HG03342 (cell line): ENCODE data around the gene CMKLR1.

ENCODE experiments used
- ATAC-seq: cut with Tn5 transposase; IDR thresholded peaks from one replicate; pipeline ENCODE4 v1.9.1; 2021; ENCODE audit warnings: mild to moderate bottlenecking, moderate library complexity; ENCODE audit not compliant: unreplicated experiment

CMKLR1 gene

DNA sequence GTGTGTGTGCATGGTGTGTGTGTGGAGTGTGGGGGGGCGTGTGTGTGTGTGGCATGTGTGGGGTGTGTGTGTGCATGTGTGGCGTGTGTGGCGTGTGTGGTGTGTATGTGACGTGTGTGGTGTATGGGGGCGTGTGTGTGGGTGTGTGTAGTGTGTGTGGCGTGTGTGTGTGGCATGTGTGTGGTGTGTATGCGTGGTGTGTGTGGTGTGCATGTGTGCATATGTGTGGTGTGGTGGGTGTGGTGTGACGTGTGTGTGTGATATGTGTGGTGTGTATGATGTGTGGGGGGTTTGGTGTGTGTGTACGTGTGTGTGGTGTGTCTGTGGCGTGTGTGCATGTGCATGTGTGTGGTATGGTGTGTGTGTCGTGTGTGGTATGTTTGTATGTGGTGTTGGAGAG is 24.1 kb upstream of the CMKLR1 start:
- no peak for ATAC-seq

DNA sequence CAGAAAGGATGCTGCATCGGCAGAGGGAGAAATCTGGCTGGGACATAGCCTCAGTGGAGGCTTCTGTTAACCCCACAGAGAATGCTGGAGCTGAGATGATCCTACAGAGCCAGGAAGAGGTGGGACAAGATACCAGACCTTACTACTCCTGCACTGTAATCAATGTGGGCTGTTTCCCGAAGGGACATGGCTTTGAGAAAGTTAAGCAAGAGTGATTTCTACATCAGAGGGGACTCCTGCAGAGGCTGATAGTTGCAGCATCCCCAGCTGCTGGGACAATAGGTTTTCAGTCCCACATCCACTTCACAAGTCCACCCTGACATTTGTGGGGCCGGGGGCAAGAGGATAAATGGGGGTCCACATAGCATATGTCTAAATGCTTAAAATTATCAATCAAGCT is 22.5 kb upstream of the CMKLR1 start:
- ATAC-seq, result no peak

DNA sequence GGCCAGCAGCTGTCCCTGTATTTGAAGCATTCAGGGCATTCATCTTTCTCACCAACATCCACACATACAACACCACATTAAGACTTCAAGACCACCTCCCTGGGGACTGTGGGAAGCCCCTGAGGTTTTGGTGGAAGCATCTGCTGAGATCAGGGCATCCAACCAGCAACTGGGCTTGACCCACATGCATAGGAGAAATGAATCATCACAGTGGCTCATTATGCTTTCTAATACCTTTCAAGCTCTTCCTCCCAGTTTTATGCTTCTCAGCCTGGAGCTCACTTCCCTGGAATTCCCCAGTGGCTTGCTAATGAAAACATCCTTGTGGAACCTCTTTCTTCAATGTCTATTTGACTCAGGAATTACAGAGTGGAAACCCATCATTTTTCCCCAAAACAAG is 21.4 kb upstream of the CMKLR1 start:
- no peak for ATAC-seq

DNA sequence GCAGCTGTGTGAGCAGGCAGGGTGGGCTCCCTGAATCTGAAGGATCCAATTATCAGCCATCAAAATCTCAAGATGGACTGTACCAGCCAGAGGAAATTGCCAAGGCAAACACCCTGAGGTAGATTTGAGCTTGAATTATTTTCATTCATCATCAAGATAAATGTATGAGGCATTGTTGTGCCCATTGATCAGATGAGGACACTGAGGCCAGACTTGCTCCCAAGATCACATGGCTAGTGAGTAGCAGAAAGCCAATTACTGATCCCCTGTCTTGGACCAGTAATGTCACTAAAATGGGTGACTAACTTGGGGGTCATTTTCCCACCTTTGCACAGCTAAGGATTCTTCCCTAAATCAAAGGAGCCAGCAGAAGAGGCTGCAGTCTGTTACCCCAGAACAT is 20.9 kb upstream of the CMKLR1 start:
- ATAC-seq, result no peak

DNA sequence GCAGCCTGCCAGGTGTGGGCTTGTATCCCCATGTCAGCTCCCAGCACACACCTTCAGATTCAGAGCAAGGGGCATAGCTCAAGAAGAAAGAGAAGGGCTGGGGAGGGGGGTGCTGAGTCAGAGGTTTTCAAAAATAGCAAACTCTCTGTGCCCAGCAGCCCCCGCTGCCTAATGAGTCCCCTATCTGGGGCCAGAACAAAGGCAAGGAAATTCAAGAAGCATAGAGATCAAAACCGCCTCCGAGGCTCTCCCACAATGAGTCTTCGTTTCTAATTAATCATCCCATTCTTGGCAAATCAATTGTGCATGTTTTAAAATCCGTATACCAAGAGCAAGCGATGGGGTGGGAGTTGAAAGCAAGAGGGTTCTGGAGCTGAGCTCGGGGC is 19.5 kb upstream of the CMKLR1 start:
- no peak for ATAC-seq

DNA sequence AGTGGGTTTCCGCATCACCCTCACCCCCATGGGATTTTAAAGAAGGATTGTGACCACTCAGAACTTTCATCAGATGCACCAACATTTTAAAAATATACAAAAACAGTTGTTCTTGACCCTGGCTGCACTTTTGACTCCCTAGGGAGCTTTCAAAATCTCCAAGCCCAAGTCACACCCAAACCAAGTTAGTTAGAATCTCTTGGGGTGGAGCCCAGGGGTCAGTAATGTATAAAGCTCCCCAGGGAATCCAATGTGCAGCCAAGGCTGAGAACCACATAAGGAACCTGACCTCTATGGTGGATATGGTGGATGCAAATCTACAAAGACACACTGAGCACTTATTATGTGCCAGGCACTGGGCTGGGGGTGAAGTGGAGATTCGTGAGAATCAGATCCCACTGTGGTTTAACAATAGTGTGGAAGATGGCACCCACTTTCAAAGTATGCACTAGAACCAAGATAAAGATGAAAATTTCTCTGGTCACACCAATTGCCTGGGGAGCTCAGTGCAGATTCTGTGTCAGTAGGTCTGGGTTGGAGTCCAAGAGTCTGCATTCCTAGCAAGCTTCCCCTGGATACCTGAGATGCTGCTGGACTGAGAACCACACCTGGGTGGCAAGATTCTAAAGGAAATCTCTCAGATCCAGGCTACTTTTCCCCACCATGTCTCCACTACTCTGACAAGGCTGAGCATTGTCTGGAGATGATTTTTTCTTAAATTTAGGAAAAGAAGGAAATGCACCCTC is 18.9 kb upstream of the CMKLR1 start:
- ATAC-seq, result no peak

DNA sequence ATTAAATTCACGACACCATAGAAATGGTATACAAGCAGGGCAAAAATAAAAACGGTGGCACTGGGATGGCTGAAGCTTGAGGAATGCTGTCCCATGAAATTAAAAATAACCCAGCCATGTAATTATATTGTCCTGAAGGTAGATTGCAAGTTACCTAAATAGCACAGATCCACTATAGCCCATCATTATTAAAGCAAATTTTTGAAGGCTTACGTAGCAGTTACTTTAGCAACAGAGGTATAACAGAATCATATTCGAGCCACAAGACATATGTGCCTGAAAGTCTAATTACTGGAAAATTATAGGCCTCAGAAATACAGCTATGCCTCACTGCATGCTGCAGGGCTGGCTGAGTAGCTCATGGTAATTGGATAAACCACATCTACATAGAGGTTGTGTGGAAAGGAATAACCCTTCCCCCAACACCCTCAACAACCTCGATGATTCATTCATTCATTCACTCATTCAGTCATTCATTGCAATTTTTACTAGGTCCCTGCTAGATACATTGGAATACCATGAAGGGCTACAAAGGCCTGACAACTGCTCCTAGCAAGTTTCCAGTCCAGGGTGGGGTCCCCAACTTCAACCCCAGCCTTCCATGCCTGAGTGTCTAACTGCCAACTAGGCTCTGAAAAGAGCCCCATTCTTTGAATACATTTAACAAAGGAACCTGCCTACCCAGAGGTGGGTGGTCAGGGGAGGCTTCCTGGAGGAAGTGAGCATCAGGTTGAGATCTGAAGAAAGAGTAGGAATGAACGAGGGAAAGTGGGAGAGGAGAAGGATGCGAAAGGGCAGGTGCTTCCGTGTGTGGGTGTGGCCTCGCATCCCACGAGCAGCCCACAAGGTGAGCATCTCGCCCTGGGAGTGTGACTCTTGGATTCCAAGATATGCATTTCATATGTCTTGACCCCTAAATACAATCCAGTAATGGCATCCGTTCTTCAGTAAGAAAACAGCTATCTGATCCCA is 18.0 kb upstream of the CMKLR1 start:
- no peak for ATAC-seq

DNA sequence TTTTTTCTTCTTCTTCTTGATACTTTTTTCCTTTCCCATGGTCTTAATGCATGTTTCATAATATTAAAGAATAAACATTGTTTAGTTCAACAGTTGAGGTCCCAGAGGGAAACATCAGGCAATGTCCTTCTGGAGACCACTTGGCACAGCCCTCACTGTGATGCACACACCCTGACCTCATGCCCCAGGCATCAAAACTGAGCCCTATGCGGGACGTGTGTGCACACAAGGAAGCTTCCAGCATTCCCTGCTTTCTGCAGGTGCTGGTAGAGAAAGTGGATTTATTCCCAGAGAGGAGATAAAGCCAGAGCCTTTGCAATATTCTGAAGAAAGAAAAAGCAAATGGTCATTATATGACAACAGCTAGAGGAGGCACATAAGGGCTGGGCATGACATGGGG is 16.0 kb upstream of the CMKLR1 start:
- ATAC-seq, result no peak

DNA sequence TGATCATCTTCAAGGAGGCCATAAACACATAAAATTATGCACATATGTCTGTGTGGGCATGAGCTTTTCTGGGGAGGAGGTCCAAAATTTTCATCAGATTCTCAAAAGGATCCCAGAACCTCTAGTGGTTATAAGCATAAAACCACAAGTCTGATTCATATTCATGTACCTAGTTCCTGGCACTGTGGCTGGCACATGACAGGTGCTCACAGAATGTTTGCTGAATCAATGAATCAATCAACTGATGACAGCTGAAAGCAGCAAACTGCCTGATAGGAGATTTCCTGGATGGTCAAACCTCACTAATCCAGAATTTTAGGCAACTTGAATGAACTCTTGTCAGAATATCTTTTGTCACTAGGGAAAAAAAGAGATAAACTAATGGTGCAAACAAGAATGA is 13.5 kb upstream of the CMKLR1 start:
- no peak for ATAC-seq

DNA sequence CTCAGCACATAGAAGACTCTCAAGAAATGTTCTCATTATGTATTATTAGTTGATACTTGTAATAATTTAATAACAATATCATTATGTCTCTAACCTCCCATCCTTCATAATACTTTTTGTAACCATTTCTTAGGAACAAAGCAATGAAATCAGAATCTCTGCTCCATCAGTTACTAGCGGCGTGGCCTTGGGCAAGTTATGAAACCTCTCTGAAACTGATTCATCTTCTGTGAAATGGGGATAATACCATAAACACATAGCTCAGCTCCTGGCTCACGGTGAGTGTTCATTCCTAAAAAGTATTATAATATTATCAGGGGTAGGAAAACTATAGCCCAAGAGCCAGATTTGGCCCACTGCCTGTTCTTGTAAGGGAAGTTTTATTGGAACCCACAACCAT is 11.4 kb upstream of the CMKLR1 start:
- no peak for ATAC-seq

DNA sequence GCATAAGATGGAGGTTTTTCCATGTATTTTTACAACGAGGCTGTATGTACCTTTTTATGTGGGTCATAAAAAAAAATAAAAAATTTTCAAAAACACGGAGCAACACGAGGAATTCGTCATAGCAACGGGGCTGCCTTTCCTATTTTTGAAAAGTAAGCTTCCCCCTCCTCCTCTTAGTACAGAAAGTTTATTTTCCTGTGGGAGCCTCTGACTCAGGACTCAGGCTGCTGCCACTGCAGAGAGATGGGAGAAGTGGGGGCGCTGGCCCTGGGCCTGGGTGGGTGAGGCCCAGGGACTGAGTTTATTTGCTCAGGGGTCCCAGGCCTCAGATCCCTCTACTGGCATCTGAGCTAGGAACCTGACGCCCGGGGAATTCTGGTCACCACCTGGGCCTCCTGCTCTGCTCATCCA is 10.2 kb upstream of the CMKLR1 start:
- no peak for ATAC-seq

DNA sequence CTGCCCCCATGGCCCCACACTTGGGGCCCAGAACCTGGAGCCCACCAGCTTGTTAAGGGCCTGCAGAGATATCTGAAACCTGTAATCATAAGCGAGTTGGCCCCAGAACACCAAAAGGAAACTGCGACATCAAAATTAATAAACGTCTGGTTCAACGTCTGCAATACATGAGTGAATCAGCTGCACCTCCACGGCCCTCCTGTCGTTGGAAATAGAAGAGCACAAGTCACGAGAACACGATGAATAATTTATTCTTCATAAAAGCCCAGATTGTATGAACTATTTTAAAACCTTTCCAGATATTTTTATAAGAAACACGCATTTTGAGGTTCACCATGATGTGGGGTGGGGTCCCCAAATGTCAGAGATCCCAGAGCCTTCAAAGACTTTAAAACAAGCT is 9.7 kb upstream of the CMKLR1 start:
- ATAC-seq, result no peak

DNA sequence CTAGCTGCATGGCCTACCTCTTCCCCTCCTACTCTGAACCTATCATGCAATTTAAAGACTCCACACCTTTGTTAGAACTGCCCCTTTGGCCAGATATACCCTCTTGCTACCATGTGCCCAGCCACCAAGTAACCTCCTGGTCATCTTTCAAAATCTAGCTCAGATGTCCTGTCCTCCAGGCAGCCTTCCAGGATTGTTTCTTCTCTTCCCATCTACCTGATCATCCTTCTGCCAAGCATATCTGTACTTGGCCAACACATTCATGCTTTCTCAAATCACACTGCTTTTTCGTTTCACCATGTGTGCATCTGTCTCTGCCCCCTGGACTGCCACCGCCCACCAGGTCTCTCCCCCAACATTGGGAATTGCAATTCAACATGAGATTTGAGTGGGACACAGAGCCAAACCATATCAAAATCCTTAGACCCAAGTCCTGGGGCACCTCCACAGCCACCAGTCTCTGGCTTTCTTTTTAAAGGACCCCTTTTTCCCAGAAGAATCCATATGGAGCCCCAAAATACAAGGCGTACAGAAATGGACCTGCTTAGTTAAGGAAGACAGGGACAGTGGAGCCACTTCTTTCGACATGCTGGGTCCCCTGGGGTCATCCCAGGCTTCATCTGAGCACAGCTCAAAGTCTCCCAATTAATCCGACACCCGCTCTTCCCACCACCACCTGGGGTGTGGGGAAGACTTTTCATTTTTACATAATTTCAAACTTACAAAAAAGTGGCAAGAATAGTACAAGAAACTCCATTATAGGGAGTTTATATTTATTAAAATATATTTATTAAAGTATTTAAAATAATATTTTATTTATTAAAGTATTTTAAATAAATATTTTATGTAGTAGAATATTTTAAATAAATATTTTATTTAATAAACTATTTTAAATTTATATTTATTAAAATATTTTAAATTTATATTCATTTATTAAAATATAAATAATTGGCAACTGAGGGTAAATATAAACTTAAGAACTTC is 7.9 kb upstream of the CMKLR1 start:
- ATAC-seq, result no peak

DNA sequence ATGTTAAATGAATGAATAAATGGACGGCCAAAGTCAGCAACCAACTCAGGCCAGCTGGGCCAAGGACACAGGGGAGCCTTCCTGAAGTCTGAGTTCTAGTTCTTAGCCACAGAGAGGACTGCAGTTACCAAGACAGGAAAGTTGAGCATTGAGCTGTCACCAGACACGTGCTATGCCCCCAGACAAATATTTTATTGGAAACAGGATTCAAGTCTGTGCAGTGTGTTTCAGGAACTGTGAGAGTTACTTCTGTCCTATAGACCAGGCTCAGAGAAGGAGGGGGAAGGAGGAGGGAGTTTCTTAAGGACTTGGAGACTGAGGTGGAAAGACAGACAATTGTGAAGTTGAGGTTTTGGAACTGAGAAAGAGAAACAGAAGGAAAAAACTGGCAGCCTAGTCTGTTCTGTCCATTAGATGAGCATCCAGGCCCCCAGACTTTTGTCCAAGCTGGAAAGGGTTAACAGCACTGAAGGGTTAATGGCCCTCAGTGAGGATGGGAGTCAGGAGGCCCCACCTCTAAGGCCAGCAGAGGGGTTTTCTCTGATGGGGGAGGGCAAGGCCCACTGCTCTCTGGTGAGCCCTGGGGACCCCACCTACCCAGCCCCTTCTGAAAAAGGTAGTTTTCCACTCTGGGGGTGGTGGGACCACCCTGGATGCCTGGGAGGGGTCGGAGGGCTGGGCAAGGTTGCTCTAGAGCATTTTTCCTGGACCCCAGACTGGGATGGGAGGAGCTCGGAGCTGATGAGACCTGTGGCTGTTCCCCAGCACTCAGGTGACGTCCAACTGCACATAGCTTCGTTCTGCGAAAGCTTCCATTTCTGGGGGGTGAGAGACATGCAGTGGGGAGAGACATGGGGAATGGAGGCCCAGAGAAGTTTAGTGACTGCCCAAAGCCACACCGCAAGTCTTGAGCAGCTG is 6.9 kb upstream of the CMKLR1 start:
- no peak for ATAC-seq

DNA sequence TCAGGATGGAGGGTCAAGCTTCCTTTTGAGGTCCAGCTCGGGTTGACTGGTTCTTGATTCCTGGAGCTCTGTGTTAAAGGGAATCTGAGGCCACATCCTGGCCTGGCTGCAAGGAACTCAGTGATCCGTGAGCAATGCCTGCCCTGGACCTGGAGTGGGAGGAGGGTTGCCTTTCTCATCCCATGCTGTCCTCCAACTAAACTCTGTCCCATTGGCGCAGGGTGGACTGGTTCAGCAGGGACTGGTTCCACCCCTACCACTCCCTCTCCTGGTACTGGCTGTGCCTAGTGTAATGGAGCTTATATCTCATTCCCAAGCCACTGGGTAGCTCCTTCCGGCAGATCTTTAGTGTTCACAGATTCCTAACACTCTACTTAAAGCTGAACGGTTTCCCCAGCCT is 3.9 kb upstream of the CMKLR1 start:
- no peak for ATAC-seq

DNA sequence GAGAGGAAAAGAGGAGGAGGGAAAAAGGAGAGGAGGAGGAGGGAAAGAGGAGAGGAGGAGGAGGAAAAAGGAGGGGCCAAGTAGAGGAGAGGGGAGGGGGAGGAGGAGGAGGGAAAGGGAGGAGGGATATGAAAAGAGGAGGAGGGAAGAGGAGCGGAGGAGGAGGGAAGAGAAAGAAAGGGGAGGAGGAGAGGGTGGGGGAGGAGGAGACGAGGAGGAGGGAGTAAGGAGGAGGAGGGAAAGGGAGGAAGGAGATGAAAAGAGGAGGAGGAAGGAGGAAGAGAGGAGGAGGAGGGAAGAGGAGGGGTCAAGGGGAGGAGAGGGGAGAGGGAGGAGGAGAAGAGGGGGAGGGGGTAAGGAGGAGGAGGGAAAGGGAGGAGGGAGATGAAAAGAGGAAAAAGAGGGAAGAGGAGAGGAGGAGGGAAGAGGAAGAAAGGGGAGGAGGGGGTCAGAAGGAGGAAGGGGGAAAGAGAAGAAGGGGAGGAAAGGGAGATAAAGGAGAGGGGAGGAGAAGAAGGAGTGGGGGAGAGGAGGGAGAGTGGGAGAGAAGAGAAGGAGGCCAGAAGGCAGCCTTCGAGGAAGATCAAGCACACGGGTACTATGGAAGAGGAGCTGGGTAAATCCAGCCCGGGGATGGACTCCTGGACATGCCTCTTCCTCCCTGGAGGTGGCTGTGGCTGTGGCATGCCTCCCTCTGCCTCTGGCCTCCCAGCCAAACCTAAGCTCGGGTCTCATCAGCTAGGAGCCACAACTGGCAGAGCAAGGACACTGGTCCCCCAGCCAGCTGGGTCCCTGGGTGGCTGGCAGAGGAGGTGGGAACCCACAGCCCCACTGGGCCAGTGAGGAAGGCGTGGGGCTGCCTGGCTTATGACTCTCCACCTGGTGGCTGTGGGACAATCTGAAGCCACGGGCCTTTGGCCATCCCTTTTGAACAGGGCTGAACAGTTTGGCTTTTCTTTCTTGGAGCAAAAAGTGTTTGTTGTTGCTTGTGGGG is 3.0 kb upstream of the CMKLR1 start:
- no peak for ATAC-seq

DNA sequence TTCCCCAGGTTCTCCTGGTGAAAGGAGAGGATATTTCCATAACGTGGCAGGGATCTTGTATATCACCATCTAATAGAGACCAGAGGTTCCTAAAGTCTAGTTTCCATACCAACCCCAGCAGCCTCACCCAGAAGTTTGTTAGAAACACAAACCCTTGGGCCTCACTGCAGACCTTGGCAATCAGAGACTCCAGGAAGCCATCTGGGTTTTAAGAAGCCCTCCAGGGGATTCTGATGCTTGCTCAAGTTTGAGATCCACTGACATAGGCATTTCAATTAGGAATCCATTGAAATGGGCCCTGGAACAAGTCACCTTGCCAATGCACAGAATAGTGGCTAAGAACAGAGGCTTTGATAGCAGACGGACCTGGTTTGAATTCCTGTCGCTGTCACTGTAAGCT is 2.2 kb upstream of the CMKLR1 start:
- ATAC-seq, result no peak

DNA sequence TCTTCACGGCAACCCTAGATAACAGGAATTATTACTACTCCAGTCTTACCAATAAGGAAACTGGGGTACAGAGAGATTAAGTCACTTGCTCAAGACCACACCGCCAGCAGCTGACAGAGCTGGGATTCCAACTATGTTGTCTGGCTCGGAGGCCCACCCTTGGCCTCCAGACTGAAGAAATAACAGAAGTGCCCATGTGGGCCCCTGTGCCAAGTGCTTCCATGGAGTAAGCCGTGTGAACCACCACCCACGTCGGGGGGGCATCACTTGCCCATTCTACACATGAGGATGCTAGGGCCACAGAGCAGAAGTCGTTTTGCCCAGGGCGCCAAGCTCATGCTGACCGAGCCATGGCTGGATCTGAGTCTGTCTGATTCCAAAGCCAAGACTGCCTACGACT is 926 bp upstream of the CMKLR1 start:
- no peak for ATAC-seq
